Coronary artery (tissue), 2 donors: ENCODE measurements around the gene PPM1H.
A peak's percentile ranks its signal among the peaks of the same experiment; 100 is the strongest.
"Not testable (repeated sequence)": the region's sequence is repeated elsewhere in the genome, so short reads cannot be mapped to it uniquely, and the experiment has no call there.

Experiments
- DNase-seq: peaks from one replicate; pipeline ENCODE4 v3.0.0-alpha.2; 2017; ENCODE audit warnings: low spot score
- H3K27ac ChIP-seq, 2 donors: fragments of 200-600 bp; sonication (generic); one replicate each; pipeline ENCODE4 v1.5.1; 2016 to 2019
- H3K4me3 ChIP-seq: fragments of 200-600 bp; sonication (generic); 2 replicates; pipeline ENCODE4 v1.5.1; 2016; ENCODE audit warnings: mild to moderate bottlenecking, moderate library complexity
- CTCF ChIP-seq: fragments of 200-600 bp; sonication (generic); IDR thresholded peaks from one replicate; pipeline ENCODE4 v1.5.1; 2019; ENCODE audit warnings: antibody characterized with exemption

The PPM1H gene

GRCh38 chr12:62943779-62944395 lies 8.9 kb upstream of the PPM1H start:
- Histone ChIP-seq H3K4me3 (no peak overlapping the region), H3K27ac (no peak overlapping the region)
- TF ChIP-seq CTCF, result no peak
- no peak for DNase-seq

- H3K4me3 ChIP-seq, H3K27ac ChIP-seq, DNase-seq: not testable (repeated sequence)
Observed at GRCh38 chr12:62942316-62942715, 7.4 kb upstream of the PPM1H start.

GRCh38 chr12:62934239-62934798 lies 631 bp downstream of the PPM1H start:
- Histone ChIP-seq H3K4me3 (peak overlapping the region; percentile 73), H3K27ac (peak overlapping the region; percentile 38 to 79)
- DNase-seq, result peak; percentile 74
- no peak for TF ChIP-seq CTCF

- no peak for TF ChIP-seq CTCF
- Histone ChIP-seq H3K27ac (peak overlapping the region; percentile 38 to 79), H3K4me3 (peak overlapping the region; percentile 73)
- DNase-seq, result no peak
Observed at GRCh38 chr12:62933602-62934238, 1.2 kb downstream of the PPM1H start.

- no peak for TF ChIP-seq CTCF
- Histone ChIP-seq H3K4me3 (peak overlapping the region; percentile 73), H3K27ac (peak overlapping the region in 1 of 2 donors; percentile 79)
- no peak for DNase-seq
Observed at GRCh38 chr12:62933220-62933601, 1.7 kb downstream of the PPM1H start.

- TF ChIP-seq CTCF, result no peak
Observed at GRCh38 chr12:62931477-62931876, 3.5 kb downstream of the PPM1H start.

GRCh38 chr12:62930546-62931425 lies 4.2 kb downstream of the PPM1H start:
- Histone ChIP-seq H3K4me3 (no peak overlapping the region), H3K27ac (no peak overlapping the region)
- DNase-seq, result no peak
- TF ChIP-seq CTCF, result no peak

More at GRCh38 chr12:62931477-62931876, 3.5 kb downstream of the PPM1H start:
- Histone ChIP-seq H3K4me3 (no peak overlapping the region), H3K27ac (no peak overlapping the region)
- DNase-seq, result no peak
